ENCODE results near the gene POLR1G. TPM values are rescaled to one million over a fixed set of nuclear protein-coding genes. Genes with fewer than 3 reads are reported as not detected.
"Not testable (repeated sequence)": the region's sequence is repeated elsewhere in the genome, so short reads cannot be mapped to it uniquely, and the experiment has no call there.

The POLR1G gene
- total RNA-seq, 4 donors from 2014 or later, result 0.88 to 10.7 (median 2.5) TPM

GRCh38 chr19:45405435-45406225 is 814 bp upstream of the POLR1G start:
- H3K27me3 ChIP-seq, result no peaks in the 10 kb centered on the region
- peak overlapping the region; percentile 81 to 92 (median 90) for H3K27ac ChIP-seq
- H3K4me3 ChIP-seq, result peak overlapping the region; percentile 67 to 75 (median 70)
- H3K9me3 ChIP-seq, result no peaks in the 10 kb centered on the region
- H3K4me1 ChIP-seq, result peaks cover 0 to 38% (median 9%) of the 10 kb centered on the region in 4 donors
- DNase-seq, result peak; percentile 87 to 96 (median 90)
- no peaks in the 10 kb centered on the region for H3K36me3 ChIP-seq
- TF ChIP-seq POLR2A (IDR thresholded peaks at IDR 0.05) (no peak), CTCF (IDR thresholded peaks at IDR 0.05) (peak in 1 of 6 experiments; percentile 1)

DNA sequence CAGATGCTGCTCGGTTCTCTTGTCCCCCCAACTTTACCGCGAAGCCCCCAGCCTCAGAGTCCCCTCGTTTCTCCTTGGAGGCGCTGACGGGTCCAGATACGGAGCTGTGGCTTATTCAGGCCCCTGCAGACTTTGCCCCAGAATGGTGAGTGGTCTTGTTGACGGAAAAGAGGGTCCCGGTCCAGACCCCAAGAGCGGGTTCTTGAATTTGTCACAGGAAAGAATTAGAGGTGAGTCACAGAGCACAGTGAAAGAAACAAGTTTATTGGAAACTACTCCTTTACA is 589 bp downstream of the POLR1G start:
- Histone ChIP-seq H3K27ac (peak overlapping the region in 1 of 4 donors; percentile 81), H3K9me3 (no peaks in the 10 kb centered on the region), H3K27me3 (no peaks in the 10 kb centered on the region), H3K36me3 (peaks cover 0 to 1% (median 0%) of the 10 kb centered on the region in 3 donors), H3K4me1 (peaks cover 0 to 37% (median 9%) of the 10 kb centered on the region in 4 donors), H3K4me3 (peak overlapping the region; percentile 67 to 75 (median 70))
- no peak for DNase-seq
- TF ChIP-seq POLR2A (IDR thresholded peaks at IDR 0.05), result no peak

GRCh38 chr19:45407585-45407984 is 1.1 kb downstream of the POLR1G start:
- peaks cover 0 to 31% (median 9%) of the 10 kb centered on the region in 4 donors for H3K4me1 ChIP-seq
- H3K27ac ChIP-seq, H3K36me3 ChIP-seq, H3K4me3 ChIP-seq, DNase-seq, H3K27me3 ChIP-seq, H3K9me3 ChIP-seq: not testable (repeated sequence)

DNA sequence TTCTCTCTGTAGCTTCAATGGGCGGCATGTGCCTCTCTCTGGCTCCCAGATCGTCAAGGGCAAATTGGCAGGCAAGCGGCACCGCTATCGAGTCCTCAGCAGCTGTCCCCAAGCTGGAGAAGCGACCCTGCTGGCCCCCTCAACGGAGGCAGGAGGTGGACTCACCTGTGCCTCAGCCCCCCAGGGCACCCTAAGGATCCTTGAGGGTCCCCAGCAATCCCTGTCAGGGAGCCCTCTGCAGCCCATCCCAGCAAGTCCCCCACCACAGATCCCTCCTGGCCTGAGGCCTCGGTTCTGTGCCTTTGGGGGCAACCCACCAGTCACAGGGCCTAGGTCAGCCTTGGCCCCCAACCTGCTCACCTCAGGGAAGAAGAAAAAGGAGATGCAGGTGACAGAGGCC is 1.7 kb downstream of the POLR1G start:
- TF ChIP-seq CTCF (IDR thresholded peaks at IDR 0.05) (no peak), POLR2A (IDR thresholded peaks at IDR 0.05) (no peak)
- DNase-seq, result no peak
- Histone ChIP-seq H3K36me3 (peaks cover 0 to 12% (median 0%) of the 10 kb centered on the region in 3 donors), H3K4me3 (no peak overlapping the region), H3K27ac (no peak overlapping the region), H3K27me3 (no peaks in the 10 kb centered on the region), H3K4me1 (peaks cover 0 to 26% (median 9%) of the 10 kb centered on the region in 4 donors), H3K9me3 (no peaks in the 10 kb centered on the region)

DNA sequence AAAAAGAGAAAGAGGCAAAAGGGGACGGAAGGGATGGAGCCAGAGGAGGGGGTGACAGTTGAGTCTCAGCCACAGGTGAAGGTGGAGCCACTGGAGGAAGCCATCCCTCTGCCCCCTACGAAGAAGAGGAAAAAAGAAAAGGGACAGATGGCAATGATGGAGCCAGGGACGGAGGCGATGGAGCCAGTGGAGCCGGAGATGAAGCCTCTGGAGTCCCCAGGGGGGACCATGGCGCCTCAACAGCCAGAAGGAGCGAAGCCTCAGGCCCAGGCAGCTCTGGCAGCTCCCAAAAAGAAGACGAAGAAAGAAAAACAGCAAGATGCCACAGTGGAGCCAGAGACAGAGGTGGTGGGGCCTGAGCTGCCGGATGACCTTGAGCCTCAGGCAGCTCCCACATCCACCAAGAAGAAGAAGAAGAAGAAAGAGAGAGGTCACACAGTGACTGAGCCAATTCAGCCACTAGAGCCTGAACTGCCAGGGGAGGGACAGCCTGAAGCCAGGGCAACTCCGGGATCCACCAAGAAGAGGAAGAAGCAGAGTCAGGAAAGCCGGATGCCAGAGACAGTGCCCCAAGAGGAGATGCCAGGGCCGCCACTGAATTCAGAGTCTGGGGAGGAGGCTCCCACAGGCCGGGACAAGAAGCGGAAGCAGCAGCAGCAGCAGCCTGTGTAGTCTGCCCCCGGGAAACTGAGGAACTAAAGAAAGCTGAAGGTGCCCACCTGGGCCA is 2.5 kb downstream of the POLR1G start:
- Histone ChIP-seq H3K4me3 (no peak overlapping the region), H3K27me3 (no peaks in the 10 kb centered on the region), H3K4me1 (peaks cover 0 to 17% (median 9%) of the 10 kb centered on the region in 4 donors), H3K9me3 (no peaks in the 10 kb centered on the region), H3K27ac (no peak overlapping the region), H3K36me3 (peaks cover 0 to 20% (median 0%) of the 10 kb centered on the region in 3 donors)
- DNase-seq, result no peak
- TF ChIP-seq POLR2A (IDR thresholded peaks at IDR 0.05) (no peak), CTCF (IDR thresholded peaks at IDR 0.05) (no peak)

DNA sequence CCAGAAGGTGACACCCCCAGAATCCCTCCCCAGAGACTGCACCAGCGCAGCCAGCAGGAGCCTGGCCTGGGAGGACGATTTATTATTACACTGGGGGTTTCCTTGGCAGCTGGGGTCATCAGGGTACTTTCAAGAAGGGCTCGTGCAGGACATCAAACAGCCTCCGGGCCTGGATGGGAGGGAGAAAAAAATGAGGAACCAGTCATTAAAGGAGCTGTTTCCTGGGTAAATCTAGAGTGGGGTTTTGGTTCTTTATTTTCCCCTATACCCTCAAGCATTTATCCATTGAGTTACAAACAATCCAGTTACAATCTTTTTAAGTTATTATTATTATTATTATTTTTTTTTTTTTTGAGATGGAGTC is 3.1 kb downstream of the POLR1G start:
- H3K36me3 ChIP-seq, result peaks cover 0 to 25% (median 0%) of the 10 kb centered on the region in 3 donors
- H3K4me1 ChIP-seq, result peaks cover 0 to 12% (median 7%) of the 10 kb centered on the region in 4 donors
- no peak overlapping the region for H3K4me3 ChIP-seq
- H3K27ac ChIP-seq, result no peak overlapping the region
- no peaks in the 10 kb centered on the region for H3K9me3 ChIP-seq
- TF ChIP-seq CTCF (IDR thresholded peaks at IDR 0.05), result no peak
- no peak for TF ChIP-seq POLR2A (IDR thresholded peaks at IDR 0.05)
- no peak for DNase-seq
- no peaks in the 10 kb centered on the region for H3K27me3 ChIP-seq

DNA sequence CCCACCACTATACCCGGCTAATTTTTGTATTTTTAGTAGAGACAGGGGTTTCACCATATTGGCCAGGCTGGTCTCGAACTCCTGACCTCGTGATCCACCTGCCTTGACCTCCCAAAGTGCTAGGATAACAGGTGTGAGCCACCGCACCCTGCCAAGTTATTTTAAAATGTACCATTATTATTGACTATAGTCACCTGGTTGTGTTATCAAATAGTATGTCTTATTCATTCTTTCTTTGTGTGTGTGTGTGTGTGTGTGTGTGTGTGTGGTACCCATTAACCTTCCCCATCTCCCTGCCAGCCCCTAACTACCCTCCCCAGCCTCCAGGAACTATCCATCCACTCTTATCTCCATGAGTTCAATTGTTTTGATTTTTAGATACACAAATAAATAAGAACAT is 3.9 kb downstream of the POLR1G start:
- peaks cover 0 to 30% (median 0%) of the 10 kb centered on the region in 3 donors for H3K36me3 ChIP-seq
- DNase-seq, result not testable (repeated sequence)

More for the DNA sequence above, 3.9 kb downstream of the POLR1G start:
- H3K9me3 ChIP-seq, H3K27me3 ChIP-seq, H3K4me3 ChIP-seq, H3K27ac ChIP-seq: not testable (repeated sequence)
- peaks cover 0 to 12% (median 2%) of the 10 kb centered on the region in 4 donors for H3K4me1 ChIP-seq

Data from Peyer's patch (tissue), 4 donors.